K562 (cell line): Measurements from ENCODE around the gene SPIN1. TPM values are rescaled to one million over a fixed set of nuclear protein-coding genes. Genes with fewer than 3 reads are reported as not detected.

Experiments used
- ATAC-seq: fragments of 200-7000 bp; cut with Tn5 transposase; 3 replicates; pipeline ENCODE4 v1.9.1; 2020; ENCODE audit warnings: moderate library complexity
- BruUV-seq: library from RNA; stranded (reverse); fragments of 400-500 nt; replicated peaks from 2 replicates; lab custom pipeline; 2021; lab: Mats Ljungman, UMichigan
- CTCF ChIA-PET: fragments of 300-600 bp; formaldehyde crosslinking; extraction: SDS; loops from one replicate; lab custom pipeline; 2021; ENCODE audit warnings: low intra/inter-chr PET ratio; lab: Yijun Ruan, JAX
- POLR2A ChIA-PET: fragments of 300-600, 350-650 bp; sonication (Branson Sonifier 250); formaldehyde crosslinking; extraction: SDS; loops from one replicate; lab custom pipeline; 2021; ENCODE audit warnings: antibody characterized with exemption, inconsistent platforms; lab: Yijun Ruan, JAX
- DNase-seq, 4 experiments: peaks; one replicate each; pipeline versions ENCODE4 v3.0.0 to v3.0.0-alpha.2; 2011 to 2018; ENCODE audit warnings: low spot score in 3 of 4, mixed read lengths in 3 of 4; ENCODE audit errors: extremely low read depth in 1 of 4
- FAIRE-seq: peaks from 2 replicates; lab custom pipeline; 2011; peaks lifted over from hg19 to GRCh38; lab: Jason Lieb, UNC
- H2AFZ ChIP-seq: 2 replicates; pipeline ENCODE4 v1.6.0; 2011; ENCODE audit warnings: low read depth, low read length, control low read depth, inconsistent platforms
- H3K27ac ChIP-seq: fragments of 200-600 bp; 3 replicates; pipeline ENCODE4 v1.8.0; 2011; ENCODE audit warnings: low read depth, mild to moderate bottlenecking, control low read depth, inconsistent platforms, low read length, moderate library complexity, mixed read lengths; ENCODE audit errors: extremely low read depth
- H3K27me3 ChIP-seq, 2 experiments: fragments of 300-600 bp in 1 of 2; 2 replicates in 1 of 2; 3 replicates in 1 of 2; pipeline versions ENCODE4 v1.6.0 to v1.8.0; 2011; ENCODE audit warnings: inconsistent platforms in 2 of 2, low read length in 2 of 2, mild to moderate bottlenecking in 1 of 2, mixed read lengths in 1 of 2, moderate library complexity in 1 of 2; ENCODE audit not compliant: control insufficient read depth in 2 of 2, insufficient read depth in 2 of 2
- H3K36me3 ChIP-seq: fragments of 300-600 bp; 3 replicates; pipeline ENCODE4 v1.8.0; 2011; ENCODE audit warnings: mild to moderate bottlenecking, low read length, inconsistent platforms; ENCODE audit not compliant: control insufficient read depth, insufficient read depth
- H3K4me1 ChIP-seq, 2 experiments: fragments of 200-600 bp in 1 of 2; replicated peaks in 1 of 2; 2 replicates in 1 of 2; 3 replicates in 1 of 2; pipeline versions ENCODE4 v1.5.1 to v1.8.0; 2011; ENCODE audit warnings: inconsistent platforms in 2 of 2, low read length in 2 of 2, mild to moderate bottlenecking in 1 of 2, mixed read lengths in 1 of 2, moderate library complexity in 1 of 2; ENCODE audit not compliant: control insufficient read depth in 2 of 2, insufficient read depth in 2 of 2
- H3K4me2 ChIP-seq: 2 replicates; pipeline ENCODE4 v1.6.1; 2011; ENCODE audit warnings: low read length, control low read depth, inconsistent platforms, mixed read lengths; ENCODE audit not compliant: insufficient read depth
- H3K4me3 ChIP-seq: fragments of 200-600 bp; sonication (generic), shearing (Covaris generic); 2 replicates; pipeline ENCODE4 v1.5.1; 2016; ENCODE audit warnings: control low read depth, inconsistent platforms
- H3K79me2 ChIP-seq: fragments of 200-600 bp; 3 replicates; pipeline ENCODE4 v1.8.0; 2011; ENCODE audit warnings: low read length, inconsistent platforms; ENCODE audit not compliant: control insufficient read depth, insufficient read depth
- H3K9ac ChIP-seq, 2 experiments: 2 replicates each; pipeline versions ENCODE4 v1.6.0 to v1.6.1; 2011; ENCODE audit warnings: low read depth in 2 of 2, low read length in 2 of 2, control low read depth in 1 of 2, inconsistent platforms in 1 of 2, mild to moderate bottlenecking in 1 of 2, mixed read lengths in 1 of 2; ENCODE audit not compliant: insufficient read depth in 1 of 2
- H3K9me1 ChIP-seq: one replicate; pipeline ENCODE4 v1.6.0; 2011; ENCODE audit warnings: inconsistent platforms, mild to moderate bottlenecking, low read length, moderate library complexity; ENCODE audit not compliant: control insufficient read depth, insufficient read depth
- H3K9me3 ChIP-seq: replicated peaks from 2 replicates; pipeline ENCODE4 v1.5.1; 2011; ENCODE audit warnings: low read depth, low read length, inconsistent platforms; ENCODE audit not compliant: control insufficient read depth, insufficient read depth
- H4K20me1 ChIP-seq: replicated peaks from 2 replicates; pipeline ENCODE4 v1.6.1; 2011; ENCODE audit warnings: low read length, inconsistent platforms, mixed read lengths; ENCODE audit not compliant: control insufficient read depth, insufficient read depth
- E2F5 ChIP-seq: sonication (generic); formaldehyde crosslinking; IDR thresholded peaks from 2 replicates; pipeline ENCODE4 v1.8.0; 2022; ENCODE audit warnings: mild to moderate bottlenecking, missing genetic modification reagents
- E2F8 ChIP-seq: fragments of 450-650 bp; IDR thresholded peaks from 2 replicates; pipeline ENCODE4 v1.7.1; 2018; ENCODE audit warnings: mild to moderate bottlenecking, low read depth; ENCODE audit not compliant: partially characterized antibody
- HINFP ChIP-seq: fragments of 450-650 bp; conservative IDR thresholded peaks from 2 replicates; pipeline ENCODE4 v1.6.1; 2016; ENCODE audit warnings: missing genetic modification characterization, low read depth, mild to moderate bottlenecking, control low read depth, missing compliant biosample characterization
- KDM4B ChIP-seq, 2 experiments: fragments of 450-650 bp in 1 of 2; sonication (generic) in 1 of 2; IDR thresholded peaks; 2 replicates each; pipeline ENCODE4 v1.6.1; 2016 to 2017; ENCODE audit warnings: borderline replicate concordance in 2 of 2, antibody characterized with exemption in 1 of 2, low read depth in 1 of 2, mild to moderate bottlenecking in 1 of 2
- NR2C1 ChIP-seq, 2 experiments: fragments of 450-650 bp; IDR thresholded peaks; 2 replicates each; pipeline ENCODE4 v1.6.1; 2017; ENCODE audit warnings: mild to moderate bottlenecking in 2 of 2, antibody characterized with exemption in 1 of 2, inconsistent platforms in 1 of 2, missing compliant biosample characterization in 1 of 2, missing genetic modification characterization in 1 of 2
- RB1 ChIP-seq: fragments of 450-650 bp; IDR thresholded peaks from 2 replicates; pipeline ENCODE4 v1.6.1; 2017; ENCODE audit warnings: low read depth, mild to moderate bottlenecking
- ZNF589 ChIP-seq: fragments of 200-800 bp; sonication (Bioruptor generic); IDR thresholded peaks from 2 replicates; pipeline ENCODE4 v1.6.1; 2016; ENCODE audit warnings: low read depth, missing genetic modification characterization, missing compliant biosample characterization
- WGBS: fragments of 100-300 bp; shearing (Covaris generic); methylation state at CpG from one replicate; pipeline ENCODE4 v1.1.6; 2016; ENCODE audit warnings: low coverage, mixed read lengths; ENCODE audit not compliant: insufficient coverage; ENCODE audit errors: missing lambda C conversion rate; 5-methylcytosine and 5-hydroxymethylcytosine counted together
- in situ Hi-C: fragments of 300-500 bp; cut with MboI; formaldehyde crosslinking; loops from 4 replicates; pipeline ENCODE4 v1.15.0; 2018; ENCODE audit warnings: inconsistent platforms, mixed read lengths
- intact Hi-C: fragments of 100-400 bp; cut with micrococcal nuclease; formaldehyde crosslinking; loops from 2 replicates; pipeline ENCODE4 v1.14.2; 2022
- polyA plus RNA-seq, 8 experiments: library from polyadenylated mRNA; depleted of rRNA in 4 of 8; stranded (reverse) in 5 of 8; unstranded in 3 of 8; fragments of >200 nt; fragmentation: Nextera tagmentation in 2 of 8; fragmentation: Illumina TruSeq in 1 of 8; extraction: Ambion mirVana in 2 of 8; extraction: Trizol in 1 of 8; gene quantifications; 2 replicates each; pipeline versions ENCODE4 v1.2.1 to v1.2.3, GENCODE V29; 2011 to 2014; ENCODE audit warnings: inconsistent platforms in 1 of 8, missing spikeins in 1 of 8
- total RNA-seq, 7 experiments: library from RNA; depleted of rRNA in 6 of 7; stranded (reverse); fragments of >200 nt in 6 of 7; fragmentation: Illumina TruSeq in 2 of 7; extraction: Trizol in 2 of 7; gene quantifications; 2 replicates each; pipeline versions ENCODE4 v1.2.1 to v1.2.3, GENCODE V29; 2011 to 2021; ENCODE audit warnings: low replicate concordance in 1 of 7

Gene SPIN1
- total and polyA plus RNA-seq, 9 of the 15 experiments (the other 6 are each of a cell fraction or from before 2014, with no cell fraction given), result 7.4 to 25.7 (median 15.6) TPM

- Histone ChIP-seq H3K4me2 (no peak overlapping the region), H3K9me1 (no peaks in the 10 kb centered on the region), H3K4me3 (no peak overlapping the region), H3K9ac (no peak overlapping the region), H3K9me3 (no peaks in the 10 kb centered on the region), H4K20me1 (no peaks in the 10 kb centered on the region), H3K27ac (no peak overlapping the region), H2AFZ (no peak overlapping the region), H3K4me1 (no peaks in the 10 kb centered on the region; a peak in 2 of 5 replicates), H3K36me3 (no peaks in the 10 kb centered on the region)
- no TSS peak for BruUV-seq
- no peak for DNase-seq
- ATAC-seq, result no peak
- in situ Hi-C loops, result no loop called here
- 96% methylated on average over 3 of the region's 5 CpGs for WGBS
- FAIRE-seq, result no peak
- no peak for TF ChIP-seq E2F8
- TF ChIP-seq RB1, result no peak
- no peak for TF ChIP-seq NR2C1 (IDR thresholded peaks at IDR 0.05)
- no peak for TF ChIP-seq NR2C1 (tag; IDR thresholded peaks at IDR 0.05)
- no peak for TF ChIP-seq ZNF589
- no peak for TF ChIP-seq E2F5 (CRISPR knock-in tag)
- TF ChIP-seq KDM4B (IDR thresholded peaks at IDR 0.05; ENCODE audit: borderline replicate concordance in 2 of 2, low read depth in 1 of 2), result no peak
- no peak for TF ChIP-seq HINFP (tag)
- TF ChIP-seq, all 486 proteins: peak for 0
- Histone ChIP-seq H3K79me2 (peaks cover 50% of the 10 kb centered on the region), H3K27me3 (no peaks in the 10 kb centered on the region)
- intact Hi-C loops, result no loop called here
- ChIA-PET POLR2A (no interaction called here), CTCF (no interaction called here)
These were observed 9.8 kb downstream of the SPIN1 start for GRCh38 chr9:88398016-88398415.
